GM18907 (cell line): ENCODE measurements around the gene GJA9.

Source experiments
- ATAC-seq: cut with Tn5 transposase; IDR thresholded peaks from one replicate; pipeline ENCODE4 v1.9.1; 2021; ENCODE audit warnings: mild to moderate bottlenecking, moderate library complexity; ENCODE audit not compliant: unreplicated experiment

GJA9 gene

GRCh38 chr1:38832370-38832734 lies 49.0 kb downstream of the GJA9 start:
- no peak for ATAC-seq

- no peak for ATAC-seq
Observed at GRCh38 chr1:38831731-38832369, 49.5 kb downstream of the GJA9 start.

GRCh38 chr1:38829368-38829767 lies 52.0 kb downstream of the GJA9 start:
- ATAC-seq = no peak

- no peak for ATAC-seq
Observed at GRCh38 chr1:38827318-38827717, 54.1 kb downstream of the GJA9 start.

GRCh38 chr1:38826886-38827285 lies 54.5 kb downstream of the GJA9 start:
- ATAC-seq = no peak

- no peak for ATAC-seq
Observed at GRCh38 chr1:38826262-38826661, 55.1 kb downstream of the GJA9 start.
